Measurements from ENCODE around the gene TCTN3. TPM values are rescaled to one million over a fixed set of nuclear protein-coding genes. Genes with fewer than 3 reads are reported as not detected.

The TCTN3 gene
- total and polyA plus RNA-seq, 2 of the 13 experiments (the other 11 are each of a cell fraction or from before 2014, with no cell fraction given) = 53.3 to 60.0 TPM

DNA sequence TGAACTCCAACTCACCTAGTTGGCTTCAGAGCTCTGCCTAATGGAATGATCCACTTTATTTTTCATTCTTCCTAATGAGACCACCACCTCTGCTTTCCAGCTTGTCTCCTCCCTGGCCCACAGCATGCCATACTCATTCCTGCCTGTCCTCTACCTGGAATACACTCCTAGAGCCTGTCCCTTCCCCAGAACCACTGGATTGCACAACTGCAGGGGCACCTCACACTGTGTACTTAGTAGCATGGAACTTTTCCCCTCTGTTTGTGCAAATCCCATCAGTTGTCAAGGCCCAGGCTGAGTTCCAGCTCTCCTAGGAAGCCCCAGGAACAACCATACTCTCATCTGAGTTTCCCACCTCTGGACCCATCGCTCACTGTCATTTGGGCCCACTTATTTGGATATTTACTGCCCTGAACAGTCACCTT is 52.8 kb downstream of the TCTN3 start (continued):
- TF ChIP-seq, protein P1, sequence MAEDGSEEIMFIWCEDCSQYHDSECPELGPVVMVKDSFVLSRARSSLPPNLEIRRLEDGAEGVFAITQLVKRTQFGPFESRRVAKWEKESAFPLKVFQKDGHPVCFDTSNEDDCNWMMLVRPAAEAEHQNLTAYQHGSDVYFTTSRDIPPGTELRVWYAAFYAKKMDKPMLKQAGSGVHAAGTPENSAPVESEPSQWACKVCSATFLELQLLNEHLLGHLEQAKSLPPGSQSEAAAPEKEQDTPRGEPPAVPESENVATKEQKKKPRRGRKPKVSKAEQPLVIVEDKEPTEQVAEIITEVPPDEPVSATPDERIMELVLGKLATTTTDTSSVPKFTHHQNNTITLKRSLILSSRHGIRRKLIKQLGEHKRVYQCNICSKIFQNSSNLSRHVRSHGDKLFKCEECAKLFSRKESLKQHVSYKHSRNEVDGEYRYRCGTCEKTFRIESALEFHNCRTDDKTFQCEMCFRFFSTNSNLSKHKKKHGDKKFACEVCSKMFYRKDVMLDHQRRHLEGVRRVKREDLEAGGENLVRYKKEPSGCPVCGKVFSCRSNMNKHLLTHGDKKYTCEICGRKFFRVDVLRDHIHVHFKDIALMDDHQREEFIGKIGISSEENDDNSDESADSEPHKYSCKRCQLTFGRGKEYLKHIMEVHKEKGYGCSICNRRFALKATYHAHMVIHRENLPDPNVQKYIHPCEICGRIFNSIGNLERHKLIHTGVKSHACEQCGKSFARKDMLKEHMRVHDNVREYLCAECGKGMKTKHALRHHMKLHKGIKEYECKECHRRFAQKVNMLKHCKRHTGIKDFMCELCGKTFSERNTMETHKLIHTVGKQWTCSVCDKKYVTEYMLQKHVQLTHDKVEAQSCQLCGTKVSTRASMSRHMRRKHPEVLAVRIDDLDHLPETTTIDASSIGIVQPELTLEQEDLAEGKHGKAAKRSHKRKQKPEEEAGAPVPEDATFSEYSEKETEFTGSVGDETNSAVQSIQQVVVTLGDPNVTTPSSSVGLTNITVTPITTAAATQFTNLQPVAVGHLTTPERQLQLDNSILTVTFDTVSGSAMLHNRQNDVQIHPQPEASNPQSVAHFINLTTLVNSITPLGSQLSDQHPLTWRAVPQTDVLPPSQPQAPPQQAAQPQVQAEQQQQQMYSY (CRISPR knock-in tag; IDR thresholded peaks at IDR 0.05) = no peak
- TF ChIP-seq ZFP36 (IDR thresholded peaks at IDR 0.05; ENCODE audit: borderline replicate concordance, low read depth, low read length, partially characterized antibody) = no peak
- no peak for TF ChIP-seq TERF1 (CRISPR knock-in tag; IDR thresholded peaks at IDR 0.05)
- TF ChIP-seq HNRNPL (IDR thresholded peaks at IDR 0.05; ENCODE audit: low read depth, low read length) = no peak
- TF ChIP-seq PITX1 (CRISPR knock-in tag; IDR thresholded peaks at IDR 0.05) = peak; percentile 86; the same call in 1 of the 2 replicates
- no peak for TF ChIP-seq MAFG (CRISPR knock-in tag; IDR thresholded peaks at IDR 0.05)
- TF ChIP-seq FOXP1 (IDR thresholded peaks at IDR 0.05) = no peak
- peak; percentile 46; the same call in 1 of the 2 replicates for TF ChIP-seq FOXP1 (CRISPR knock-in tag; IDR thresholded peaks at IDR 0.05)
- peak; percentile 49; the same call in 1 of the 2 replicates for TF ChIP-seq THAP11 (CRISPR knock-in tag; IDR thresholded peaks at IDR 0.05)
- TF ChIP-seq ZNF530 (CRISPR knock-in tag; IDR thresholded peaks at IDR 0.05; ENCODE audit: low read depth) = no peak
- no peak for TF ChIP-seq ZNF275 (CRISPR knock-in tag; IDR thresholded peaks at IDR 0.05; ENCODE audit: borderline replicate concordance)
- peak; percentile 80 for TF ChIP-seq PRDM10 (CRISPR knock-in tag; IDR thresholded peaks at IDR 0.05; ENCODE audit: low read depth)
- no peak for TF ChIP-seq TGIF2 (CRISPR knock-in tag; IDR thresholded peaks at IDR 0.05)
- TF ChIP-seq ARID5B (CRISPR knock-in tag; IDR thresholded peaks at IDR 0.05) = peak; percentile 85
- TF ChIP-seq, protein P2, sequence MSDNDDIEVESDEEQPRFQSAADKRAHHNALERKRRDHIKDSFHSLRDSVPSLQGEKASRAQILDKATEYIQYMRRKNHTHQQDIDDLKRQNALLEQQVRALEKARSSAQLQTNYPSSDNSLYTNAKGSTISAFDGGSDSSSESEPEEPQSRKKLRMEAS (IDR thresholded peaks at IDR 0.05) = peak; percentile 70
- TF ChIP-seq YEATS4 (CRISPR knock-in tag; IDR thresholded peaks at IDR 0.05; ENCODE audit: borderline replicate concordance) = no peak; the same call in 1 of the 2 replicates

Measured in HepG2 (cell line).